Prostate gland (tissue), 2 donors: ENCODE measurements around the gene PLXND1. TPM values are rescaled to one million over a fixed set of nuclear protein-coding genes. Genes with fewer than 3 reads are reported as not detected.

Experiments
- DNase-seq: peaks from one replicate; pipeline ENCODE4 v3.0.0-alpha.2; 2019; ENCODE audit warnings: low spot score
- H3K27ac ChIP-seq, 2 donors: fragments of 200-600 bp; sonication (generic); 2 replicates each; pipeline ENCODE4 v1.5.1; 2017 to 2019
- H3K27me3 ChIP-seq: fragments of 200-600 bp; sonication (generic); replicated peaks from 2 replicates; pipeline ENCODE4 v1.5.1; 2019; ENCODE audit not compliant: insufficient read depth
- H3K36me3 ChIP-seq, 2 donors: fragments of 200-600 bp; sonication (generic); 1 replicate in 1 of 2; 2 replicates in 1 of 2; pipeline versions ENCODE4 v1.5.1 to v1.8.1; 2017 to 2019
- H3K4me1 ChIP-seq: fragments of 200-600 bp; sonication (generic); replicated peaks from 2 replicates; pipeline ENCODE4 v1.5.1; 2019
- H3K4me3 ChIP-seq, 2 donors: fragments of 200-600 bp; sonication (generic); 2 replicates each; pipeline ENCODE4 v1.5.1; 2017 to 2019
- H3K9me3 ChIP-seq: fragments of 200-600 bp; sonication (generic); 2 replicates; pipeline ENCODE4 v1.5.1; 2017
- POLR2A ChIP-seq: fragments of 450-650 bp; IDR thresholded peaks from one replicate; pipeline ENCODE4 v1.6.1; 2016; ENCODE audit warnings: antibody characterized with exemption, mild to moderate bottlenecking
- POLR2AphosphoS5 ChIP-seq: sonication (generic); formaldehyde crosslinking; IDR thresholded peaks from one replicate; pipeline ENCODE4 v1.6.1; 2017; ENCODE audit warnings: antibody characterized with exemption
- WGBS: methylation state at CpG from one replicate; pipeline ENCODE4 v1.1.5; 2018; 5-methylcytosine and 5-hydroxymethylcytosine counted together
- intact Hi-C: fragments of 100-400 bp; cut with DNase I; formaldehyde crosslinking; loops from one replicate; pipeline ENCODE4 v1.14.2; 2022
- total RNA-seq, 2 donors: library from RNA; depleted of rRNA; stranded (reverse); fragments of >200 nt; gene quantifications; one replicate each; pipeline ENCODE4 v1.1.0, GENCODE V29; 2016
- TF ChIP-seq, protein P1 (sequence below), 4 experiments: fragments of 200-600 bp in 2 of 4; fragments of 450-650 bp in 2 of 4; sonication (generic) in 2 of 4; IDR thresholded peaks; 1 replicate in 3 of 4; 2 replicates in 1 of 4; pipeline ENCODE4 v1.5.1; 2016 to 2019; ENCODE audit warnings: antibody characterized with exemption in 4 of 4, mild to moderate bottlenecking in 2 of 4, moderate library complexity in 2 of 4

The PLXND1 gene
- total RNA-seq, 2 donors from 2014 or later = 19.7 to 83.6 TPM

GRCh38 chr3:129628169-129628522 is 21.7 kb upstream of the PLXND1 start:
- Histone ChIP-seq H3K36me3 (no peaks in the 10 kb centered on the region), H3K4me1 (peaks cover 5% of the 10 kb centered on the region)
- 12% methylated on average over 9 of the region's 9 CpGs for whole genome bisulfite sequencing

GRCh38 chr3:129627350-129628168 is 21.1 kb upstream of the PLXND1 start:
- H3K9me3 ChIP-seq = no peaks in the 10 kb centered on the region
- 3% methylated on average over 38 of the region's 38 CpGs for WGBS
- no peaks in the 10 kb centered on the region for H3K36me3 ChIP-seq
- peaks cover 5% of the 10 kb centered on the region for H3K4me1 ChIP-seq
- TF ChIP-seq POLR2AphosphoS5 = no peak
- TF ChIP-seq, protein P1, sequence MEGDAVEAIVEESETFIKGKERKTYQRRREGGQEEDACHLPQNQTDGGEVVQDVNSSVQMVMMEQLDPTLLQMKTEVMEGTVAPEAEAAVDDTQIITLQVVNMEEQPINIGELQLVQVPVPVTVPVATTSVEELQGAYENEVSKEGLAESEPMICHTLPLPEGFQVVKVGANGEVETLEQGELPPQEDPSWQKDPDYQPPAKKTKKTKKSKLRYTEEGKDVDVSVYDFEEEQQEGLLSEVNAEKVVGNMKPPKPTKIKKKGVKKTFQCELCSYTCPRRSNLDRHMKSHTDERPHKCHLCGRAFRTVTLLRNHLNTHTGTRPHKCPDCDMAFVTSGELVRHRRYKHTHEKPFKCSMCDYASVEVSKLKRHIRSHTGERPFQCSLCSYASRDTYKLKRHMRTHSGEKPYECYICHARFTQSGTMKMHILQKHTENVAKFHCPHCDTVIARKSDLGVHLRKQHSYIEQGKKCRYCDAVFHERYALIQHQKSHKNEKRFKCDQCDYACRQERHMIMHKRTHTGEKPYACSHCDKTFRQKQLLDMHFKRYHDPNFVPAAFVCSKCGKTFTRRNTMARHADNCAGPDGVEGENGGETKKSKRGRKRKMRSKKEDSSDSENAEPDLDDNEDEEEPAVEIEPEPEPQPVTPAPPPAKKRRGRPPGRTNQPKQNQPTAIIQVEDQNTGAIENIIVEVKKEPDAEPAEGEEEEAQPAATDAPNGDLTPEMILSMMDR (IDR thresholded peaks at IDR 0.05) = peak; percentile 45 to 87 (median 76)
- TF ChIP-seq POLR2A = no peak
- no peaks in the 10 kb centered on the region for H3K27me3 ChIP-seq
- peak overlapping the region; percentile 87 to 94 for H3K27ac ChIP-seq
- peak; percentile 55 for DNase-seq
- H3K4me3 ChIP-seq = peak overlapping the region; percentile 47 to 52
- intact Hi-C loops = loop anchor here (2.0 to 10.0 kb wide), 2 partner anchors 197 to 307 kb away; no protein-coding TSS in a partner anchor

More at GRCh38 chr3:129628169-129628522, 21.7 kb upstream of the PLXND1 start:
- DNase-seq = no peak
- Histone ChIP-seq H3K4me3 (peak overlapping the region in 1 of 2 donors; percentile 47), H3K27me3 (no peaks in the 10 kb centered on the region), H3K27ac (peak overlapping the region; percentile 87 to 94), H3K9me3 (no peaks in the 10 kb centered on the region)
- TF ChIP-seq POLR2A (no peak), POLR2AphosphoS5 (no peak)
- TF ChIP-seq, protein P1 (IDR thresholded peaks at IDR 0.05) = no peak
- intact Hi-C loops = loop anchor here (10.0 kb wide), 1 partner anchor 197 kb away; no protein-coding TSS in a partner anchor

DNA sequence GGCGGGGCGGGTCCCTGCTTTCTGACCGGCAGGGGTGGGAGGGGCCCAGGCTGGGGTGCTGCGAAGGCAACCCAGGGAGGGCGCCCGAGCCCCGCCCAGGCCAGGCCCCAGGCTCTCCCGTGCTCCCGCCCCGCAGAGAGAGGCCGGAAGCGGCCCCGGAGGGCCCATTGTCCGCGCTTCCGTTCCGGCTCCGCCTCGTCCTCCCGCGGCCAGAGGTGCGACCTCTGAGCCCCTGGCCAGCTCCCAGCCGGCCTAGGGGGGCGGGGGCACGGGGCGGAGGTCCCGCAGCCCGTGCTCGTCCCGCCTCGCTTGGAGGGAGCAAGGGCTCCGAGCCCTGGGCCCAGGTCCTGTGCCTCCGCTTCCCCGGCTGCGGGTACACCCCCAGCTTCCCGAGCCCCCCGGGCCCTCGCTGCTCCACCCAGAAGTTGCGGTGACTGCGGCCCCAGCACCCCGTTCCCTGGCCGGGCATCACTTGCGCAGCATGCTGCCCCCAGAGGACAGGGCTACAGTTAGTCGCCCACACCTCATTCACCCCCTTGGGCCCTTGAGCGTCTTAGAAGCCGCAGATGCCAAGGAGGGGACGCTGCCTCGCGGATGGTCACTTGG is 20.4 kb upstream of the PLXND1 start:
- peak overlapping the region; percentile 47 to 52 for H3K4me3 ChIP-seq
- H3K9me3 ChIP-seq = no peaks in the 10 kb centered on the region
- H3K27me3 ChIP-seq = no peaks in the 10 kb centered on the region
- no peaks in the 10 kb centered on the region for H3K36me3 ChIP-seq
- peak overlapping the region; percentile 87 to 94 for H3K27ac ChIP-seq
- peaks cover 5% of the 10 kb centered on the region for H3K4me1 ChIP-seq
- intact Hi-C loops = loop anchor here (2.0 to 10.0 kb wide), 2 partner anchors 198 to 308 kb away; no protein-coding TSS in a partner anchor
- WGBS = 3% methylated on average over 43 of the region's 49 CpGs
- TF ChIP-seq POLR2AphosphoS5 (no peak), POLR2A (peak; percentile 73)
- TF ChIP-seq, protein P1 (IDR thresholded peaks at IDR 0.05) = peak in 1 of 4 experiments; percentile 16
- peak; percentile 72 for DNase-seq

DNA sequence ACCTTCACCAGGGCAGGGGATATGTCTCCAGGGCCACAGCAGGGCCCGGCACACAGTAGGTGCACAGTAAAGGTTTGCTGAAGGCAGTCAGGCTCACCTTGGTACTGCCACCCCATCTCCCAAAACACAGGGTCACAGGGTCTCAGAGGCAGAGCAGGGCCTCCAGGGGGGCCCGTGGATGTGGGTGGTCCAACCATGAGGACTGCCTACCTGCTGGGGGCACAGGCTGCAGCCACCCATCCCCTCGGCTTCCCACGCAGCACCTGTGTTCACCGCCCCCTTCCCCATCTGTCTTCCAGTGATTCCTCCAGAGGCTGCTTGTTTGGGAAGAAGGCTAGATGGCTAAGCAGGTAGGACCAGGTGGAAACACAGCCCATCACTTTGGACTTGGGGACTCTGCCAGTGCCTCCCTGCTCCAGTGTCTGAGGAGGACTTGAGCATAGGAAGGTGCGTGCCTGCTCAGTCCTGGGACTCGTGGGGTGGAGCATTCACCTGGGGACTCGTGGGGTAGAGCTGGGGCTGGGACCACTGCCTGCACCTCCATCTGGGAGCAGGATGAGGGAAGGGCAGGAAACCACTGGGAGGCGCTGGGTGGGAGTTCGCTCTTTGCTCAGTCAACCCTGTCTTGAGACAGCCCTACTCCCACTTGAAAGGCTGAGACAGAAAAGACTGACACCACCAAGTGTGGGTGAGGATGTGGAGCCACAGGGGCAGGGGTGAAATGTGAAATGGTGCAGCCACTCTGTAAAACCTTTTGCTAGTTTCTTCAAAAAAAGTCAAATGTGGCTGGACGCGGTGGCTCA is 18.8 kb upstream of the PLXND1 start:
- TF ChIP-seq, protein P1 (IDR thresholded peaks at IDR 0.05) = no peak
- TF ChIP-seq POLR2AphosphoS5 = no peak
- no peak for TF ChIP-seq POLR2A
- Histone ChIP-seq H3K27ac (peak overlapping the region; percentile 7 to 19), H3K4me3 (no peak overlapping the region), H3K27me3 (no peaks in the 10 kb centered on the region), H3K36me3 (no peaks in the 10 kb centered on the region), H3K4me1 (peaks cover 5% of the 10 kb centered on the region), H3K9me3 (no peaks in the 10 kb centered on the region)
- DNase-seq = no peak
- 87% methylated on average over 12 of the region's 12 CpGs for WGBS
- intact Hi-C loops = loop anchor here (10.0 kb wide), 1 partner anchor 200 kb away; no protein-coding TSS in a partner anchor
